ENCODE measurements around the gene NEDD4L. TPM values are rescaled to one million over a fixed set of nuclear protein-coding genes. Genes with fewer than 3 reads are reported as not detected.

The NEDD4L gene
- polyA plus RNA-seq, 2 donors: 10.8 to 14.1 TPM

DNA sequence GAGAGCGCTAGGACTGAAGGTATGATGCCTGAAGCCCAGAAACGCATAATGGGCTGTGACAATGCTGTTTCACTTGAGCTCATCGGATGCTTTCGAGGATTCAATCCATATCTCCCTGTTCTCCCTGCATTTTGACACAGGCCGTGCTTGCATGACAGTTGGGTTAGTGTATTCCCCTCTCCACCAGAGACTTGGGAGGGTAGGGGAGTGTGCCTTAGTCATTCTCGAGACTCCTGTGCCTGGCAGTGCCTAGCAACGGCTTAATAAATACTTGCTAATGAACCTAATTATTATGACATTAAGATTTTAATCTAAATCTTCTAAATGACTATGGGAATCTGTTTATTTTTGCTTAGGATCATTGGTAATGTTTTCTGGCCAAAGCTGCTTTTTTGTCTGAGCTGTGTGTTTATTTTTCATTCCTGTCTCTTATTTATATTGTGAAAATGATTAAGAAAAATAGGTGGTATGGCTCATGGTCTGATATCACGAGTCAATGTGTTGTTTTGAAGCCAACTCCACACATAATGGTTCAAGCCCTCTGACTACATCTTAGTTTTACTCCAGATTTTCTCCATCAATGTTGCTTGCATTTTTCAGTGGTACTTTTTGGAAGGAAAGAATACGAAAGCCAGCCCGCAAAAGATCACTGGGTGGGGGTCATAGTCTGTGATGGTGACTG lies 61.3 kb downstream of the NEDD4L start:
- Histone ChIP-seq H3K27me3 (ENCODE audit: control insufficient read depth in 1 of 2, insufficient read depth in 2 of 2, low read length in 2 of 2) (no peaks in the 10 kb centered on the region), H3K36me3 (ENCODE audit: control insufficient read depth in 2 of 2, insufficient read depth in 2 of 2, low read length in 1 of 2) (no peaks in the 10 kb centered on the region), H3K27ac (ENCODE audit: low read depth in 2 of 2, low read length in 1 of 2) (no peak overlapping the region), H3K9me3 (ENCODE audit: control insufficient read depth in 2 of 2, insufficient read depth in 1 of 2, low read depth in 1 of 2, low read length in 1 of 2) (no peaks in the 10 kb centered on the region), H3K4me3 (ENCODE audit: low read depth in 1 of 2, low read length in 2 of 2) (no peak overlapping the region), H3K4me1 (ENCODE audit: control insufficient read depth in 2 of 2, insufficient read depth in 2 of 2, low read length in 1 of 2) (no peaks in the 10 kb centered on the region)
- WGBS, 2 donors: 71 to 75% methylated on average over 10 of the region's 10 CpGs

DNA sequence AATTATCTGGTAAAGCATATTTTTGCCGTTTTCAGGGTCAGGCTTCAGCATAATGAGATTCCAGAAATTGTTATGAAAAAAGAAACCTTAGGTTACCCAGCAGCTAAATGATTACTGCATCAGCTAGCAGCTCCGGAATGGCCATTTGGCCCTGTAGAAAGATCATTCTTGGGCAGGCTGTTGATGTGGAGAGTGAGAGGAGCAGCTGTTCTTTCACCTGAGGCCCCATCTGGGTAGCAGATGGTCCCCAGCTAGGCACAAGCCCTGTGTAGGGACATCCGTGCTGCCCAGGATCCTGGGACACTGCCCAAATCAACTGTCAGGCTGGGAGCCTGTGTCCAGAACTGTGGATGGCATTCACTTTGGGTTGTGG lies 61.8 kb downstream of the NEDD4L start:
- 52 to 63% methylated on average over 3 of the region's 3 CpGs for WGBS, 2 donors
- Histone ChIP-seq H3K9me3 (ENCODE audit: control insufficient read depth in 2 of 2, insufficient read depth in 1 of 2, low read depth in 1 of 2, low read length in 1 of 2) (no peaks in the 10 kb centered on the region), H3K4me1 (ENCODE audit: control insufficient read depth in 2 of 2, insufficient read depth in 2 of 2, low read length in 1 of 2) (no peaks in the 10 kb centered on the region), H3K4me3 (ENCODE audit: low read depth in 1 of 2, low read length in 2 of 2) (no peak overlapping the region), H3K27ac (ENCODE audit: low read depth in 2 of 2, low read length in 1 of 2) (no peak overlapping the region), H3K27me3 (ENCODE audit: control insufficient read depth in 1 of 2, insufficient read depth in 2 of 2, low read length in 2 of 2) (no peaks in the 10 kb centered on the region), H3K36me3 (ENCODE audit: control insufficient read depth in 2 of 2, insufficient read depth in 2 of 2, low read length in 1 of 2) (no peaks in the 10 kb centered on the region)

GRCh38 chr18:58106289-58107070 lies 62.5 kb downstream of the NEDD4L start:
- Histone ChIP-seq H3K27me3 (ENCODE audit: control insufficient read depth in 1 of 2, insufficient read depth in 2 of 2, low read length in 2 of 2) (no peaks in the 10 kb centered on the region), H3K27ac (ENCODE audit: low read depth in 2 of 2, low read length in 1 of 2) (no peak overlapping the region), H3K9me3 (ENCODE audit: control insufficient read depth in 2 of 2, insufficient read depth in 1 of 2, low read depth in 1 of 2, low read length in 1 of 2) (no peaks in the 10 kb centered on the region), H3K36me3 (ENCODE audit: control insufficient read depth in 2 of 2, insufficient read depth in 2 of 2, low read length in 1 of 2) (no peaks in the 10 kb centered on the region), H3K4me1 (ENCODE audit: control insufficient read depth in 2 of 2, insufficient read depth in 2 of 2, low read length in 1 of 2) (no peaks in the 10 kb centered on the region), H3K4me3 (ENCODE audit: low read depth in 1 of 2, low read length in 2 of 2) (no peak overlapping the region)
- 76 to 78% methylated on average over 6 of the region's 6 CpGs for WGBS, 2 donors

DNA sequence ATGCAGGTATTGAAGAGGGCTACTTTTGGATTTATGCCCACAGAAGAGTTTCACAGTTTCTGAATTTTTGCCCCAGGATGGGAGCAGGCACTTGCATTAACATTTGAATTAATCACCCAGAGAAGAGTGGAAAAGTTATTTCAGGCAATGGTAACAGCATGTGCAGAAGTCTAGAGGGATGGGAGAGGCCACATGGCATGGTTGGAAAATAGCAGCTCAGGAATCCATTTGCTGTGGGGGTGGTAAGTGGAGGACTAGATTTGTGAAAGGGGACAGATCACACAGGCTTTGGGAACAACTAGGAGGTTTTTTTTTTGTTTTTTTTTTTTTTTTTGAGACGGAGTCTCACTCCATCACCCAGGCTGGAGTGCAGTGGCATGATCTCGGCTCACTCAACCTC lies 65.2 kb downstream of the NEDD4L start:
- no peaks in the 10 kb centered on the region for H3K4me1 ChIP-seq (ENCODE audit: control insufficient read depth in 2 of 2, insufficient read depth in 2 of 2, low read length in 1 of 2)
- H3K27me3 ChIP-seq (ENCODE audit: control insufficient read depth in 1 of 2, insufficient read depth in 2 of 2, low read length in 2 of 2): no peaks in the 10 kb centered on the region
- H3K27ac ChIP-seq (ENCODE audit: low read depth in 2 of 2, low read length in 1 of 2): no peak overlapping the region
- no peaks in the 10 kb centered on the region for H3K36me3 ChIP-seq (ENCODE audit: control insufficient read depth in 2 of 2, insufficient read depth in 2 of 2, low read length in 1 of 2)
- 88 to 89% methylated on average over 2 of the region's 2 CpGs for WGBS, 2 donors
- no peak overlapping the region for H3K4me3 ChIP-seq (ENCODE audit: low read depth in 1 of 2, low read length in 2 of 2)
- no peaks in the 10 kb centered on the region for H3K9me3 ChIP-seq (ENCODE audit: control insufficient read depth in 2 of 2, insufficient read depth in 1 of 2, low read depth in 1 of 2, low read length in 1 of 2)

DNA sequence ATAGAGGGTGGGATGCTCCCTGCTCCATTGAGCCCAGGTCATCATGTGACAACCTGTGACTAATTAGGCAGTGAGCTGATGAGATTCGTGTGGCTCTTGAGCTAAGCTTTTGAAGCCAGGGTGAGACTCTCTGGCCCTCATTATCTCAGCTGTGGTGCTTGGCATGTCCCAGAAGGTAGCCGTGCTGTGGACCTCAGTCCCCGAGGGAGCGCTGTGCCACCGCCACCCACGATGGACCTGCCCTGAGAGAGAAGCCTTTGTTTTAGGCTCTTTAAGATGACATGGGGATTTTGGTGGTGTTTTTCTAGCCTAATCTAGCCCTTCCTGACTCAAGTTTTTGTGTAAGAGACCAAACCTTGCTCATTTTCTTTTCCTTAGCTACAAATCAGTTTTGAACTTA lies 66.4 kb downstream of the NEDD4L start:
- no peak overlapping the region for H3K4me3 ChIP-seq (ENCODE audit: low read depth in 1 of 2, low read length in 2 of 2)
- H3K9me3 ChIP-seq (ENCODE audit: control insufficient read depth in 2 of 2, insufficient read depth in 1 of 2, low read depth in 1 of 2, low read length in 1 of 2): no peaks in the 10 kb centered on the region
- no peaks in the 10 kb centered on the region for H3K27me3 ChIP-seq (ENCODE audit: control insufficient read depth in 1 of 2, insufficient read depth in 2 of 2, low read length in 2 of 2)
- H3K27ac ChIP-seq (ENCODE audit: low read depth in 2 of 2, low read length in 1 of 2): no peak overlapping the region
- 63 to 65% methylated on average over 6 of the region's 6 CpGs for WGBS, 2 donors
- no peaks in the 10 kb centered on the region for H3K36me3 ChIP-seq (ENCODE audit: control insufficient read depth in 2 of 2, insufficient read depth in 2 of 2, low read length in 1 of 2)
- no peaks in the 10 kb centered on the region for H3K4me1 ChIP-seq (ENCODE audit: control insufficient read depth in 2 of 2, insufficient read depth in 2 of 2, low read length in 1 of 2)

DNA sequence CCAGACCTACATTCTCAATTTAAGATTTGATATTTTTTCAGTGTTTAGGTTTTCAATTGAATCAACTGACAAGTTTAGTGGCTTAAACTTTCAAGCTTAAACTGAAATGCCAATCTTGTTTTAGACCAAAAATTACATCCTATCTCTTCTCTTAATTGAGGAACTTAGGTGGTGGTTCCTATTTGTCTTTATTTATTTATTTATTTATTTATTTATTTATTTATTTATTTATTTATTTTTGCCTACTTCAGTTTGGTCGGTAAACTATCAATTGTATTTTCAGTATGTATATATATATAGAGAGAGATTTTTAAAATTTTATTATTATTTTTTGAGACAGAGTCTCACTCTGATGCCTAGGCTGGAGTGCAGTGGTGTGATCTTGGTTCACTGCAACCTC lies 68.1 kb downstream of the NEDD4L start:
- Histone ChIP-seq H3K9me3 (ENCODE audit: control insufficient read depth in 2 of 2, insufficient read depth in 1 of 2, low read depth in 1 of 2, low read length in 1 of 2) (no peaks in the 10 kb centered on the region), H3K4me1 (ENCODE audit: control insufficient read depth in 2 of 2, insufficient read depth in 2 of 2, low read length in 1 of 2) (no peaks in the 10 kb centered on the region), H3K36me3 (ENCODE audit: control insufficient read depth in 2 of 2, insufficient read depth in 2 of 2, low read length in 1 of 2) (no peaks in the 10 kb centered on the region), H3K4me3 (ENCODE audit: low read depth in 1 of 2, low read length in 2 of 2) (no peak overlapping the region), H3K27ac (ENCODE audit: low read depth in 2 of 2, low read length in 1 of 2) (no peak overlapping the region), H3K27me3 (ENCODE audit: control insufficient read depth in 1 of 2, insufficient read depth in 2 of 2, low read length in 2 of 2) (no peaks in the 10 kb centered on the region)
- 98 to 100% methylated on average over 1 of the region's 1 CpG for WGBS, 2 donors

DNA sequence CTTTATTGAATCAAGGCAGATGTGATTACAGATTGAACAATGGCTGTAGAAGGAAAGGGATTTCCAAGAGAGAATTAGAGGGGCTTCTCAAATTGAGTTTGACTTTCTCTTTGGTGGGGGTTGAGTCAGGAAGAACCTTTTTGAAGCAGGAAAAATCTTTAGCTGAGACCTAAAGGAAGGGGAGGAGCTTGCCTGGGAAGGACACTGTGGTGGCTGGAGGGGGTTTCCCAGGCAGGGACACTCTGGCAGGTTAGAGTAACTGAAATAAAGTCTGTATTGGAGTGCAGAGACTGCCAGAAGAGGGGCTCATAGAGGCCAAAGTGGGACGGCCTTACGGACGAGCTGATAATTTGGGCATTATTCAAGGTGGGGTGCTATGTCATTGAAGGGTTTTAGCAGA lies 69.3 kb downstream of the NEDD4L start:
- Histone ChIP-seq H3K9me3 (ENCODE audit: control insufficient read depth in 2 of 2, insufficient read depth in 1 of 2, low read depth in 1 of 2, low read length in 1 of 2) (no peaks in the 10 kb centered on the region), H3K4me3 (ENCODE audit: low read depth in 1 of 2, low read length in 2 of 2) (no peak overlapping the region), H3K27me3 (ENCODE audit: control insufficient read depth in 1 of 2, insufficient read depth in 2 of 2, low read length in 2 of 2) (no peaks in the 10 kb centered on the region), H3K4me1 (ENCODE audit: control insufficient read depth in 2 of 2, insufficient read depth in 2 of 2, low read length in 1 of 2) (peaks cover 0 to 2% of the 10 kb centered on the region in 2 donors), H3K27ac (ENCODE audit: low read depth in 2 of 2, low read length in 1 of 2) (no peak overlapping the region), H3K36me3 (ENCODE audit: control insufficient read depth in 2 of 2, insufficient read depth in 2 of 2, low read length in 1 of 2) (no peaks in the 10 kb centered on the region)
- 90 to 94% methylated on average over 3 of the region's 3 CpGs for WGBS, 2 donors

- Histone ChIP-seq H3K27me3 (ENCODE audit: control insufficient read depth in 1 of 2, insufficient read depth in 2 of 2, low read length in 2 of 2) (no peaks in the 10 kb centered on the region), H3K9me3 (ENCODE audit: control insufficient read depth in 2 of 2, insufficient read depth in 1 of 2, low read depth in 1 of 2, low read length in 1 of 2) (no peaks in the 10 kb centered on the region), H3K4me1 (ENCODE audit: control insufficient read depth in 2 of 2, insufficient read depth in 2 of 2, low read length in 1 of 2) (peaks cover 0 to 2% of the 10 kb centered on the region in 2 donors), H3K36me3 (ENCODE audit: control insufficient read depth in 2 of 2, insufficient read depth in 2 of 2, low read length in 1 of 2) (no peaks in the 10 kb centered on the region), H3K4me3 (ENCODE audit: low read depth in 1 of 2, low read length in 2 of 2) (no peak overlapping the region), H3K27ac (ENCODE audit: low read depth in 2 of 2, low read length in 1 of 2) (no peak overlapping the region)
- 95 to 96% methylated on average over 6 of the region's 6 CpGs for WGBS, 2 donors
Measured at GRCh38 chr18:58114766-58115165, 70.7 kb downstream of the NEDD4L start.

GRCh38 chr18:58116818-58117217 lies 72.8 kb downstream of the NEDD4L start:
- no peak overlapping the region for H3K27ac ChIP-seq (ENCODE audit: low read depth in 2 of 2, low read length in 1 of 2)
- H3K9me3 ChIP-seq (ENCODE audit: control insufficient read depth in 2 of 2, insufficient read depth in 1 of 2, low read depth in 1 of 2, low read length in 1 of 2): no peaks in the 10 kb centered on the region
- 85 to 95% methylated on average over 4 of the region's 4 CpGs for WGBS, 2 donors
- no peaks in the 10 kb centered on the region for H3K27me3 ChIP-seq (ENCODE audit: control insufficient read depth in 1 of 2, insufficient read depth in 2 of 2, low read length in 2 of 2)
- H3K36me3 ChIP-seq (ENCODE audit: control insufficient read depth in 2 of 2, insufficient read depth in 2 of 2, low read length in 1 of 2): no peaks in the 10 kb centered on the region
- no peak overlapping the region for H3K4me3 ChIP-seq (ENCODE audit: low read depth in 1 of 2, low read length in 2 of 2)
- H3K4me1 ChIP-seq (ENCODE audit: control insufficient read depth in 2 of 2, insufficient read depth in 2 of 2, low read length in 1 of 2): peaks cover 0 to 2% of the 10 kb centered on the region in 2 donors

All from esophagus (tissue), 2 donors.